ENCODE data around the gene DLEC1. TPM values are rescaled to one million over a fixed set of nuclear protein-coding genes. Genes with fewer than 3 reads are reported as not detected.
"Not testable (repeated sequence)": the region's sequence is repeated elsewhere in the genome, so short reads cannot be mapped to it uniquely, and the experiment has no call there.

Gene DLEC1
- total and polyA plus RNA-seq, 11 donors, result 0.06 to 1.3 (median 0.16) TPM; not detected in 1

DNA sequence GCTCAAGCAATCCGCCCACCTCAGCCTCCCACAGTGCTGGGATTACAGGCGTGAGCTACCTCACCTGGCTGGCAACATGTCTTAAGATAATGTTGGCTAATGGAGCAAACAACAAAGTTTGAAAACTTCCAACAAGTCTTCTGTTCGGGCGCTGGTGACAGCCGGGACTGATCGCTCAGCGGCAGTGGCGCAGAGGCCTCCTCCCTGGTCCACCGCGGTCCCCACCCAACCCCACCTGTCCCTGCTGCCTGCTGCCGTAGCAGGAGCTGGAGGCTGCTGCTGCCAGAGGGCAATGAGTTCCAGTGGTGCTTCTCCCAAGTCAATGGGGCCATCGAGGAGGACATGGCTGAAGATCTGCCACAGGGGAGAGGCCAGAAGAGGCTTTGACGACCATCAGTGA lies 12.1 kb downstream of the DLEC1 start:
- no peak overlapping the region for H3K4me3 ChIP-seq
- no peak for ATAC-seq
- intact Hi-C loops (cut with DNase I), result no loop called here
- H3K36me3 ChIP-seq, result no peaks in the 10 kb centered on the region
- no peak overlapping the region for H3K27ac ChIP-seq
- no peak for TF ChIP-seq POLR2A (IDR thresholded peaks at IDR 0.05)
- TF ChIP-seq, protein P1, sequence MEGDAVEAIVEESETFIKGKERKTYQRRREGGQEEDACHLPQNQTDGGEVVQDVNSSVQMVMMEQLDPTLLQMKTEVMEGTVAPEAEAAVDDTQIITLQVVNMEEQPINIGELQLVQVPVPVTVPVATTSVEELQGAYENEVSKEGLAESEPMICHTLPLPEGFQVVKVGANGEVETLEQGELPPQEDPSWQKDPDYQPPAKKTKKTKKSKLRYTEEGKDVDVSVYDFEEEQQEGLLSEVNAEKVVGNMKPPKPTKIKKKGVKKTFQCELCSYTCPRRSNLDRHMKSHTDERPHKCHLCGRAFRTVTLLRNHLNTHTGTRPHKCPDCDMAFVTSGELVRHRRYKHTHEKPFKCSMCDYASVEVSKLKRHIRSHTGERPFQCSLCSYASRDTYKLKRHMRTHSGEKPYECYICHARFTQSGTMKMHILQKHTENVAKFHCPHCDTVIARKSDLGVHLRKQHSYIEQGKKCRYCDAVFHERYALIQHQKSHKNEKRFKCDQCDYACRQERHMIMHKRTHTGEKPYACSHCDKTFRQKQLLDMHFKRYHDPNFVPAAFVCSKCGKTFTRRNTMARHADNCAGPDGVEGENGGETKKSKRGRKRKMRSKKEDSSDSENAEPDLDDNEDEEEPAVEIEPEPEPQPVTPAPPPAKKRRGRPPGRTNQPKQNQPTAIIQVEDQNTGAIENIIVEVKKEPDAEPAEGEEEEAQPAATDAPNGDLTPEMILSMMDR (IDR thresholded peaks at IDR 0.05), result no peak
- no peaks in the 10 kb centered on the region for H3K9me3 ChIP-seq
- H3K4me1 ChIP-seq, result peaks cover 0 to 12% (median 0%) of the 10 kb centered on the region in 12 donors
- 89 to 94% (median 92%) methylated on average over 13 of the region's 13 CpGs for WGBS, 4 donors
- H3K27me3 ChIP-seq, result no peaks in the 10 kb centered on the region
- no peak for DNase-seq

- H3K27me3 ChIP-seq; H3K36me3 ChIP-seq; H3K9me3 ChIP-seq; H3K27ac ChIP-seq; H3K4me3 ChIP-seq; intact Hi-C loops (cut with DNase I); ATAC-seq; DNase-seq: not testable (repeated sequence)
- H3K4me1 ChIP-seq, result peaks cover 0 to 12% (median 0%) of the 10 kb centered on the region in 12 donors
- WGBS, 4 donors, result 94 to 97% (median 96%) methylated on average over 15 to 25 of the region's 32 CpGs
These were observed 14.3 kb downstream of the DLEC1 start for GRCh38 chr3:38053286-38053685.

- H3K9me3 ChIP-seq; ATAC-seq; H3K4me3 ChIP-seq; H3K27ac ChIP-seq; intact Hi-C loops (cut with DNase I); H3K36me3 ChIP-seq; DNase-seq; H3K27me3 ChIP-seq: not testable (repeated sequence)
- H3K4me1 ChIP-seq, result peaks cover 0 to 11% (median 0%) of the 10 kb centered on the region in 12 donors
- WGBS, 4 donors, result 80 to 89% (median 87%) methylated on average over 7 to 8 of the region's 9 CpGs
These were observed 14.9 kb downstream of the DLEC1 start for GRCh38 chr3:38053813-38054498.

- H3K27ac ChIP-seq, result no peak overlapping the region
- ATAC-seq (no peak), DNase-seq (no peak)
- peaks cover 0 to 5% (median 0%) of the 10 kb centered on the region in 12 donors for H3K4me1 ChIP-seq
- no peaks in the 10 kb centered on the region for H3K9me3 ChIP-seq
- WGBS, 4 donors, result 69 to 81% (median 78%) methylated on average over 2 to 3 of the region's 3 CpGs
- H3K36me3 ChIP-seq, result no peaks in the 10 kb centered on the region
- TF ChIP-seq POLR2A (IDR thresholded peaks at IDR 0.05), result no peak
- TF ChIP-seq, protein P1 (IDR thresholded peaks at IDR 0.05), result no peak
- H3K27me3 ChIP-seq, result no peaks in the 10 kb centered on the region
- intact Hi-C loops (cut with DNase I), result no loop called here
- H3K4me3 ChIP-seq, result no peak overlapping the region
These were observed 15.5 kb downstream of the DLEC1 start for GRCh38 chr3:38054499-38055001.

GRCh38 chr3:38059148-38059547 lies 20.1 kb downstream of the DLEC1 start:
- Histone ChIP-seq H3K4me1 (no peaks in the 10 kb centered on the region), H3K27ac (no peak overlapping the region), H3K27me3 (no peaks in the 10 kb centered on the region), H3K36me3 (no peaks in the 10 kb centered on the region), H3K9me3 (no peaks in the 10 kb centered on the region), H3K4me3 (no peak overlapping the region)
- intact Hi-C loops (cut with DNase I), result no loop called here
- no peak for DNase-seq
- TF ChIP-seq POLR2A (IDR thresholded peaks at IDR 0.05), result no peak
- TF ChIP-seq, protein P1 (IDR thresholded peaks at IDR 0.05), result no peak
- 74 to 89% (median 81%) methylated on average over 2 of the region's 2 CpGs for WGBS, 4 donors
- ATAC-seq, result no peak
